GM19438 (cell line): ENCODE results near the gene LMX1B.

Experiments used
- ATAC-seq: cut with Tn5 transposase; IDR thresholded peaks from one replicate; pipeline ENCODE4 v1.9.1; 2021; ENCODE audit warnings: low read depth; ENCODE audit not compliant: unreplicated experiment

Gene LMX1B

GRCh38 chr9:126630458-126631237 is 16.9 kb downstream of the LMX1B start:
- ATAC-seq = no peak

DNA sequence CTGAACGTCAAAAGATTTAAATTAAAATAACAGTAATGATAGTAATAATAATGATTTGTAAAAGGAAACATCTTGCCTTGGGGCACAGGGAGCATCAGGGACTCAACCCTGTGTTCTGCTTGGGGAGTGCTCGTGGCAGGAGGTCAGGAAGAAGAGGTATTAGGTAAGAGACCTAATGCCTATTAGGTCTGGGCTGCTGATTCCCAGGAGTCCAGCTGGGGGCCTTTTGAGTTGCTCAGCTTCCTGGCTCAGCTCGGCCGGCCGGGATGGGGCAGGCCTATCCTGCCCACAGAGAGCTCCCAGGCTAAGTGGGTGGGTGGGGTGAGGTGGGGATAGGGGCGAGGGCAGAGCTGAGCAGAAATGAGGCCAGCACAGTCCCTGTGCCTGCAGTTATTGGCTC is 17.5 kb downstream of the LMX1B start:
- ATAC-seq = no peak

DNA sequence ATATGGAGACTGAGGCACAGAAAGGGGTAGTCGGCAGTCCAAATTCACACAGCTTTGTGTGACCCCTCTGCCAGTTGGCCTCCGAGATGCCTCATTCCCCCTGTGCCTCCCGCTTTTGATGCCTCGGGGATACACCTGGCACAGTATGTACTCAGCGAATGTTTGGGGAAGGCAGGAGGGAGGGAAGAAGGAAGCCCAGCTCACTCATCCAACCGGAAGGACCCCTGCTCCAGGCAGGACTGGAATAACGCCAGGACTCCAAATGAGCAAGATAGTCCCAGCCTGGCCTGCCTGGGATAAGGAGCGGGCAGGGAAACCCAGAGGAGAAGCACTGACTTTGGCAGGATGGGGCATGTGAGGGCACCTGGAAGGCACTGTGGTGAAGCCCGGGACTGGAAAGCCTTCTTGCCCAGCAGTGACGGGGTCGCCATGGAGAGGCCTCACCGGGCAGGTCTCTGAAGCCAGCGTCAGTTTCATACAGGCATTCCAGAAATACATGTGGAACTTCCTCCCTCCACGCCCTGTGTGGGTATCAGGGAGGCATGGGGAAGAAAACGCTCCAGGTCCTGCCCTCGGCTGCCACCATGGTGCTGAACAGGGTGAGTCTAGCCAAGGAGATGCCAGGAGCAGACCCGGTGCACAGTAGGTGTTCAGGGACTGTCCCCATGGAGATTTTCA is 20.3 kb downstream of the LMX1B start:
- no peak for ATAC-seq

GRCh38 chr9:126635061-126635460 is 21.3 kb downstream of the LMX1B start:
- no peak for ATAC-seq

GRCh38 chr9:126635661-126636439 is 22.1 kb downstream of the LMX1B start:
- ATAC-seq = no peak

- ATAC-seq = no peak
These were observed 23.5 kb downstream of the LMX1B start for GRCh38 chr9:126636983-126637798.

DNA sequence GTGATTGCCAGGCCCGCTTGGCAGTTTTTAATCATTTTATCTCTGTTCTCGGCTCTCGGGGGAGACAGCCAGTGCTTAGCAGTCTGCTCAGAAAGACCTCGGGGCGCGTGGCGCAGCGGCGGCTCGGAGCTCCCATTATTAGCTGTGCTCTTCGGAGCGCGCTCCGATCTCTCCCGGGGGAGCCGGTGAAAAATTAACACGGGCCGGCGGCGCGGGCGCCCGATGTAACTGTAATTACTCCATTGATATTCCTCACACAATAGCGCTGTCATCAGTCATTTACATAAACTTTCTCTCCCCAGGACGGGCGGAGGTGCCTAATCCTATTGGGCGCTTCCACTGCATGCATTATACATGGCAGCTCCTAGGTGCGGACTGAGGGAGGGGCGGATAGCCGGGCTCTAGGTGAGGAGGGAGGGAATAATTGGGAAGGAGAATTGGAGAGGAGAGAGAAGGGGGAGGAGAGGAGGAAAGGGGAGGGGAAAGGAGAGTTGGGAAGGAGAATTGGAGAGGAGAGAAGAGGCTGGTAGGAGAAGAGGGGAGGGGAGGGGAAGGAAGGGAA is 24.9 kb downstream of the LMX1B start:
- ATAC-seq = no peak

DNA sequence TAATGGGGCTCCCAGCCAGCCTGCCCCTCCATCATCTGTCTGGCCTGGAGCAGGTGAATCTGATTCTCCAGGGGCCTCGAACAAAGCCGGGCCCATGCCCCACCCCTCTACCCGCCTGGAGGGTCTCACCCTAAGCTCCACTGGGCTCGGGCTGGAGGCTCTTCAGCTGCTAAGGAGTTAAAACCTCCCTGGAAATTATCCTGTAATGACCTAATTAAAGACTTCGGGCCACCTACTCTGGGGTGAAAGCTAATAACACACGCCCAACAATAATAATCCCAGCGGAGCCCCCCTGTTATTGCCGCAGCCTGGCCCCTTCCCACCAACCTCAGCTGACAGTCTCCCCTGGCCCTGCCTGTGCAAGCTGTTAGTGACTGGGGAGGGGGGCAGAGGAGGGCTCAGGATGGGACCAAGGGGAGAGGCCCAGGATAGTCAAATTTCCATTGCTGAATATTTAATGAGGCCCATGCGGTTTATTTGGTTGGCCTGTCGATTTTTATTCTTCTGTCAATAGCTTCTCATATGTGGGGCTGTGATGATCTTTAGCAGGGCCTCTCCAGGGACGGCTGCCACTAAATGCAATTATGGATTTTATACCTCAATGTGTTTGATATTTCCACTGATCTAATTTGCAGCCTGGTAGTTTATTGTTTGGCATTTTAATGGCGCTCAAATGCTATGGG is 25.7 kb downstream of the LMX1B start:
- no peak for ATAC-seq

GRCh38 chr9:126641118-126641851 is 27.6 kb downstream of the LMX1B start:
- no peak for ATAC-seq

DNA sequence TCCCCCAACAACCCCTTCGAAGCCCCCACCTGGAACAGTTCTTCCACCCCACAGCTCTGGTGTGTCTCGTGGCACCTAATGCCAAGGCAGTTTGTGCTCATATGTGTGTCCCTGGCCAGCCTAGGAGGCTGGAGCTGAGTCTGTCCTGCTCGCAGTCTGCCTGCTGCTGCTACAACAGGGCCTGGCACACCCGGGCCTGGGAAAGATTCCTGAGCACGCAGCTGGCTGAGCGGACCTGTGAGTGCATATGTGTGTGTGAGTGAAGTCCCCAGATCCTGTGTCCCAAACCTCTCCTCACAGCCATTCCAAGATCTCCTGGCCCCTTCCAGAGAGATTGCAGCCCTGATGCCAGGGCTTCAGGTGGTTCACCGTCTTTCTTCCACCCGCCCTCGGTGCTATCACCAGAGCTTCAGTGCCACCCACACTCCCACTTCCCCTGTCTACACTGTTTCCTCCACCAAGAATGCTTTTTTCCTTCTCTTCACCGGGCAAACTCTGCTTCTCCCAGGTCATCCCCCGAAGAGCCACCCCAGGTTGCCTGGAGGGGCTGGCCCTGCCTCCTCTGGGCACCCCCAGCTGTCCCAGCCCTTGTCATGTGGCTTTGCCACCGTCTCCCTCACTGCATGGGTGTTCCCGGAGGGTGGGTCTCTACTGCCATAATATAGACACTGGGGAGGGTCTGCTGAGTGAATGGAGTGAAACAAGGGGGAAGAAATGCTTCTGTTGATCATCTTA is 28.4 kb downstream of the LMX1B start:
- ATAC-seq = no peak

DNA sequence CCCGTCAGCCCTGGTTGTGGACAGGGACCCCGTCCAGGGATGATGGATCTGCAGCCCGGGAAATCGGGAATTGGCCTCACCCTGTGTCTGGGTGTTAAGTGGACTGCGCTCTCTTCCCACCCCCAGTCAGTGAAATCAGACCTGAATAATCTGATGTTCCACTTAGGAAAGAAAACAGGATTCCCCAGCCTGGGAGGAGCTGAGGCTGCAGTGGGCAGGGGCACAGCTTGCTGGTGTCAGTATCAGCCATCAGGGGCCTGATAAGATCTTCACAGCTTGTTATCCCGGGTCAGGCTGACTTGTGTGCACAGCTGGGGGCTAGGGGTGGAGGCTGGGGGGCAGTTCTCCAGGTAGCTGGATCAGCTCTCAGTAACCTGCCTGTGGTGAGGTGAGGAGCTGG is 29.1 kb downstream of the LMX1B start:
- no peak for ATAC-seq

DNA sequence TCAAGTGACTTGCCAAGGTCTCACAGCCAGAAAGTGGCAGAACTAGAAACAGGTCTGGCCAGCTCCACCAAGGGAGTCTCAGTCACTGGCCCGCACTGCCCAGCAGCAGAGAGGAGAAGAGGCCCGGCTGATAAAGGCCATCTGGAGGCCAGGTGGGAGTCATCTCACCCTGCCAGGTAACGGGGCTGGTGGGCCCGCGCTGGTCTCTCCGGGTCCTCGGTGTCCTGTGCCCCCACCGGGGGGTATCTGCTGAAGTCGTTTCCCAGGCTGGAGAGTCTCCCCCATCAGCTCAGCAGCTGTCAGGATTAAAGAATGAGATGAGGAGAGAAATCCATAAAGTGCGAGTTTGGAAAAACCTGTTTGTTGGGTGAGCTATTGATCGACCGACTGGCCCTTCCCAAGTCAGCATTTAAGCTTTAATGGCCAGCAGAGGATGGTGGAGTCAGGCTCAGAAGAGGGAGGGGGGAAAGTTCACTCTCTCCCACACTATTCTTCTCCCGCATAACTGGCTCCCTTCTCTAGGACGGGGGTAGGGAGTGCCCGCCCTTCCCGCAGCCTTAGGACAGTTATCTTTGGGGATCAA is 30.3 kb downstream of the LMX1B start:
- no peak for ATAC-seq

DNA sequence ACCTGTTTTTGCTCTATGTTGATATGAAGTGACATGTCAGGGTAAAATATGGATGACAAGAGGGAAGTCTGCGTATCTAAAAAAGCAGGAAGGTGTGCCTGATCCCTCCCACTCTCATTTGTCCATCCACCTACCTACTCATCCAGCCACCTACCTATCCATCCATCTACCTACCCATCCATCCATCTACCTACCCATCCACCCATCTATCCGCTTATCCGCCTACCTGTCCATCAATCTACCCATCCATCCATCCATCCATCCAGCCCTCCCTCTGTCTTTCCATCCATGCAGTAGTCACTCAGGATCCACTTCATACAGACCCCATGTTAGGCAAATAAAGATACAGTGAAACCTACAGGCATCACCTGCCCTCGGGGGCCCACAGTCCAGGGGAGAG is 32.4 kb downstream of the LMX1B start:
- no peak for ATAC-seq

DNA sequence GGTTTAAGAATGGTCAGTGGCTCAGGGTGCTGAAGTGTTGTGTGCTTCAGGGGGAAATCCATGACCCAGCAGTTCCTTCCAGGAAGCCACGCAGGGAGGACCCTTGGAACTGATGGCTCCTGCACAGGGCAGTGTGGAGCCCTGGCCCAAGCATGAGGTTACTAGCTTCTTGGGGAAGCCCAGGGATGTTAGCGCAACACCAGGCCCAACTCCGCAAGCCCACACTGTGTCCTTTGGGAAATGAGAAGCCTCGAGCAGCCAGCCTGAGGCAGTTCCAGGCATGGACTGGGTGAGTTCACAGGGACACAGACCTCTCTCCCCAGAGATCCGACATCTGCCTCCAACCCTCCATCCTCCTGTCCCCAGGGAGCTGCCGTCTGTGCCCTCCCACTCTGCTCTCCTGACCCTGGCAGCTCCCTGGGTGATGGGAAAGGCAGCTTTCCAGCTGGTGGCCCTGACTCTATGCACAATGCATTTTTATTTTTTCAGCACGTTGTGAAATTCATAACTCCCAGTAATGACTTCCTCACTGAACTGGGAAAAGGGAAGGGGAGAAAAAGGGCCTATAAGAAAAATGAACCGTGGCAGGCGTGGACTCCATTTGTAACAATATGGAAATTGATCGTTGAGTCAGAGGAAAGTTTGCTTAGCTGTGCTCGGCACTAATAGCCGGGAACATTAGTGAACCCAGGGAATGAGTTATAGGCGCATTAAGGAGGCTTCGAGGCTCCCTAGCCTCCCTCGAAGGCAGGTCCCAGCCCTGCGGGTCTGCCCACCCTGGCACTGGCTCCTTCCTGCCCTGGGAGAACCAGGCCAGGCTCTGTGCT is 34.1 kb downstream of the LMX1B start:
- ATAC-seq = no peak

DNA sequence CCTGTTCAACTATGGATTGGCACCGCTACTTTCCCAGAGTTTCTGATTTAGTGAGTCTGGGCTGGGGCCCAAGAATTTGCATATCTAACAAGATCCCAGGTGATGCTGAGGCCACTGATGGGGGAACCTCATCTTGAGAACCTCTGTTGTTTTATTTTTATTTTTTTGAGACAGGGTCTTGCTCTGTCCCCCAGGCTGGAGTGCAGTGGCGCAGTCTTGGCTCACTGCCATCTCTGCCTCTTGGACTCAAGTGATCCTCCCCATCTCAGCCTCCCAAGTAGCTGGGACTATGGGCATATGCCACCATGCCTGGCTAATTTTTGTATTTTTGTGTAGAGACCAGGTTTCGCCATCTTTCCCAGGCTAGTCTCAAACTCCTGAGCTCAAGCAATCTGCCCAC is 35.7 kb downstream of the LMX1B start:
- no peak for ATAC-seq

DNA sequence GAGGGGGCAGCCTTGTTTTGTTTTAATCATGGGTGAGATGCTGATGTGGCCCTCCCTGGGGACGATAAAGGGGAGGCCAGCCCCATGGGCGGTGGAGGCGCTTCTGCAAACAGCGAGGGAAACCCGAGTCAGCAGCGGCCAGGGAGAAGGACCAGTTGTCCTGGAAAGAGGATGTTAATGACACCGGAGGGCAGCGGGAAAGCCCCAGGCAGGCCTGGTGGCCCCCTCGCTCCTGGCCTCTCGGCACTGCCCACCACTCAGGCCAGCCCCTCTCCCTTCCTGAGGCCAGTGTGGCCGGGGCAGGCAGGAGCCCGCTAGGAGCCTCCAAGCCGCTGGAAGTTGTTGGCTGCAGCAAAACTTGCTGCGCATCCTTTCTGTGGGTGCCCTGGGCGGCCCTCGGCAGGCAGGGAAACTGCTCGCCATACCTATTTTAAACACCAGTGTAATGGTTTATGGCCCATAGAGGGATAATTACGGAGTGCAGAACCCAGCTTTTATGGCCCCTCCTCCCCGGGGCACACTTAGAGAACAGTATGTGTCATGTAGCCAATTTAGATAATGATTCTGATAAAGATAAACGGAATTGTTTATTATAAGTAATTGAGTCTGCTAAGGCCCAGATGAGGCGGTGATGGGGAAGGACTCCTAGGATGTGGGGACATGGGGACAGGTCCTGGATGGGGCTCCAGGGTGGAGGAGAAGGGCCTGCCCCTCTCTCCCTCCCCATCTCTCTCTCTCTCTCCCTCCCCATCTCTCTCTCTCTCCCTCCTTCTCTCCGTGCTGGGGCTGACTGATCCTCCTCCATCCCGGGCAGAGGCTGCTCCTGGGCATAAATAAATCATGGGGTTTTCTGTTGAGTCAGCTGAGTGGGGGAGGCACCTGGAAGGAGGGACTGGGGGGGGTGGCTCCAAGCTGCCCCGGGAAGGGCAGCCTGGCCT is 36.9 kb downstream of the LMX1B start:
- no peak for ATAC-seq
